Endothelial cell (in vitro differentiated cells): ENCODE measurements around the gene DOCK3. TPM values are rescaled to one million over a fixed set of nuclear protein-coding genes. Genes with fewer than 3 reads are reported as not detected.
"Not testable (repeated sequence)": the region's sequence is repeated elsewhere in the genome, so short reads cannot be mapped to it uniquely, and the experiment has no call there.

ENCODE experiments used
- DNase-seq: peaks from one replicate; pipeline ENCODE4 v3.0.0; 2021; ENCODE audit warnings: low spot score
- H3K27ac Mint-ChIP-seq: one replicate; pipeline ENCODE4 v1.8.0; 2021; ENCODE audit warnings: mixed read lengths, inconsistent platforms; ENCODE audit not compliant: unreplicated experiment
- H3K27me3 Mint-ChIP-seq: one replicate; pipeline ENCODE4 v1.8.0; 2021; ENCODE audit warnings: mild to moderate bottlenecking, moderate library complexity, mixed read lengths, inconsistent platforms; ENCODE audit not compliant: unreplicated experiment
- H3K36me3 Mint-ChIP-seq: one replicate; pipeline ENCODE4 v1.8.0; 2021; ENCODE audit warnings: mild to moderate bottlenecking, low read depth, mixed read lengths, inconsistent platforms; ENCODE audit not compliant: unreplicated experiment
- H3K4me1 Mint-ChIP-seq: one replicate; pipeline ENCODE4 v1.8.0; 2021; ENCODE audit warnings: mild to moderate bottlenecking, mixed read lengths, inconsistent platforms; ENCODE audit not compliant: unreplicated experiment
- H3K4me3 Mint-ChIP-seq: one replicate; pipeline ENCODE4 v1.8.0; 2021; ENCODE audit warnings: mild to moderate bottlenecking, mixed read lengths, inconsistent platforms; ENCODE audit not compliant: unreplicated experiment
- H3K9me3 Mint-ChIP-seq: one replicate; pipeline ENCODE4 v1.8.0; 2021; ENCODE audit warnings: mixed read lengths, inconsistent platforms; ENCODE audit not compliant: unreplicated experiment
- total RNA-seq: library from RNA; stranded (reverse); fragmentation: NEBNext Ultra II Directional; extraction: Animal tissue kit (Norgen Biotek cat#: 25700); gene quantifications from one replicate; pipeline ENCODE4 v1.2.1, GENCODE V29; 2021; ENCODE audit not compliant: unreplicated experiment
- TF ChIP-seq, protein P1 (sequence below): fragments of 200-600 bp; sonication (generic); IDR thresholded peaks from one replicate; pipeline ENCODE4 v1.5.0; 2021; ENCODE audit warnings: antibody characterized with exemption; ENCODE audit not compliant: unreplicated experiment

The DOCK3 gene
- total RNA-seq, 1 donor from 2014 or later = 1.3 TPM

DNA sequence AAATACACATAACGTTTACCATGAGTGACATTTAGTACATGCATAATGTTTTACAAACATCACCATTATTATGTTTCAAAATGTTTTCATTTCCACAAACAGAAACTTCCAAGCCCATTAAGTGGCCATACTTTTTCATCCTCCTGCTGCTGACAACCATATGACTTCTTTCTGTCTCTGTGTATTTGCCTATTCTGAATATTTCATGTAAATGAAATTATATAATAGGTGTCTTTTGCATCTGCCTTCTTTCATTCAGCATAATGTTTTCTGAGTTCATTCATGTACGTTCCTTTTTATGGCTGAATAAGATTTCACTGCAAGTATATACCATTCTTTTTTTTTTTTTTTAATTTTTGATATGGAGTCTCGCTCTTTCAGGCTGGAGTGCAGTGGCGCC lies 209.0 kb downstream of the DOCK3 start:
- Mint-ChIP-seq H3K9me3 (no peaks in the 10 kb centered on the region), H3K4me1 (peaks cover 6% of the 10 kb centered on the region), H3K27me3 (no peaks in the 10 kb centered on the region), H3K36me3 (no peaks in the 10 kb centered on the region), H3K27ac (no peak overlapping the region), H3K4me3 (no peak overlapping the region)
- DNase-seq = no peak
- TF ChIP-seq, protein P1, sequence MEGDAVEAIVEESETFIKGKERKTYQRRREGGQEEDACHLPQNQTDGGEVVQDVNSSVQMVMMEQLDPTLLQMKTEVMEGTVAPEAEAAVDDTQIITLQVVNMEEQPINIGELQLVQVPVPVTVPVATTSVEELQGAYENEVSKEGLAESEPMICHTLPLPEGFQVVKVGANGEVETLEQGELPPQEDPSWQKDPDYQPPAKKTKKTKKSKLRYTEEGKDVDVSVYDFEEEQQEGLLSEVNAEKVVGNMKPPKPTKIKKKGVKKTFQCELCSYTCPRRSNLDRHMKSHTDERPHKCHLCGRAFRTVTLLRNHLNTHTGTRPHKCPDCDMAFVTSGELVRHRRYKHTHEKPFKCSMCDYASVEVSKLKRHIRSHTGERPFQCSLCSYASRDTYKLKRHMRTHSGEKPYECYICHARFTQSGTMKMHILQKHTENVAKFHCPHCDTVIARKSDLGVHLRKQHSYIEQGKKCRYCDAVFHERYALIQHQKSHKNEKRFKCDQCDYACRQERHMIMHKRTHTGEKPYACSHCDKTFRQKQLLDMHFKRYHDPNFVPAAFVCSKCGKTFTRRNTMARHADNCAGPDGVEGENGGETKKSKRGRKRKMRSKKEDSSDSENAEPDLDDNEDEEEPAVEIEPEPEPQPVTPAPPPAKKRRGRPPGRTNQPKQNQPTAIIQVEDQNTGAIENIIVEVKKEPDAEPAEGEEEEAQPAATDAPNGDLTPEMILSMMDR = no peak

DNA sequence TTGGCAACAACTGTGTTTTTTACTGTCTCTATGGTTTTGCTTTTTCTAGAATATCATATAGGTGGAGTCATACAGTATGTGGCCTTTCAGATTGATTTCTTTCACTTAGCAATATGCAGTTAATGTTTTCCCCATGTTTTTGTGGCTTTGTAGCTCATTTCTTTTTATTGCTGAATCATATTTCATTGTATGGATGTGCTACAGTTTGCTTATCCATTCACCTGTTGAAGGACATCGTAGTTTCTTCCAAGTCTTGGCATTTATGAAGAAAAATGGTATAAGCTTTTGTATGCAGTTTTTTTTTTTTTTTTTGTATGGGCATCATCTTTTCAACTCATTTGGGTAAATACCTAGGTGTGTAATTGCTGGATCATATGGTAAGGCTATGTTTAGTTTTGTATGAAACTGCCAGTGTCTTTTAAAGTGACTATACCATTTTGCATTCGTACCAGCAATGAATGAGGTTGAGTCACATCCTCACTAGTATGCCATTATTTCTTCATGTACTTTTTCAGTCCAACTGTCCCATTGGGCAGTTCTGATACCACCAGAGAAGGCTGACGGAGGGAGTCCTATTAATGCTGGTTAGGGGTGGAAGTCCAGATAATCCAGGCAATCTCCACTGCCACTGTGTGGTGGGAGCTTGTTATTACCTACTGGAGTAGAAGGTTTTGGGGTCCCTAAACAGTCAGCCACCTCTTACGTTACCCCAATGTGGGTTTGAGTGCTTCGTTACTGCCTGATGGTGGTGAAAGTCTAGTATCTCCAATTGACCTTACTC lies 210.5 kb downstream of the DOCK3 start:
- TF ChIP-seq, protein P1 = no peak
- Mint-ChIP-seq H3K36me3 (no peaks in the 10 kb centered on the region), H3K9me3 (no peaks in the 10 kb centered on the region), H3K27me3 (no peaks in the 10 kb centered on the region), H3K4me3 (no peak overlapping the region), H3K4me1 (peaks cover 6% of the 10 kb centered on the region), H3K27ac (no peak overlapping the region)
- DNase-seq = no peak

DNA sequence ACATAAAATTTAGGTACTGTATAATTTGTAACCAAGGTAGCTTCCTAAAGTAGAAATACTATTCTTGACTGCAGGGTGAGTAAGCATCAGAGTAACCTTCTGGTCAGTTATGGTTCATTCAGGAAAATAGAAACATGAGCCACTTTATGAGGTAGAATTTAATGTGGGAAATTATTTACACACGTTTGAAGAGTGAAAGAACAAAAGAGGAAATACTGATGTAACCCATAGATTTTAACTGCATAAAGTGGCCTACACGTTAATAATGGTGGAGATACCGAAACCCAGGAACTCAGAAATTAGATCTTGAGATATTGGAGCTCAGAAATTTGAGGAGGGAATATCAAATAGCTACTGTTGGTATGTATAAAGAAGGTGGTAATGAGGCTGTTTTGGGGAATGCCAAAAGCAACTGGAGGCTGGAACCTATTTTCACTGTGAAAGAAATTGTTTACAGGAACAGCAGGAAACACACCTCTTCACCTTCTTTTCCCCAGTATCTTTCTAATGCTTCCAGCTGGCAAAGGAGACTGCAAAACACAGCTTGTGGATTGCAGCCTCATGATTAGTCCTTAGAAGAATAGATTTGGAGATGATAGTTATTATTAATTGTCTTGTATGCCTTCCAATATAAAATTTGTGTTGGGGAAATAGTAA lies 216.1 kb downstream of the DOCK3 start:
- Mint-ChIP-seq H3K27ac (no peak overlapping the region), H3K4me3 (no peak overlapping the region), H3K36me3 (no peaks in the 10 kb centered on the region), H3K4me1 (peaks cover 13% of the 10 kb centered on the region), H3K27me3 (no peaks in the 10 kb centered on the region), H3K9me3 (no peaks in the 10 kb centered on the region)
- DNase-seq = no peak
- TF ChIP-seq, protein P1 = no peak

DNA sequence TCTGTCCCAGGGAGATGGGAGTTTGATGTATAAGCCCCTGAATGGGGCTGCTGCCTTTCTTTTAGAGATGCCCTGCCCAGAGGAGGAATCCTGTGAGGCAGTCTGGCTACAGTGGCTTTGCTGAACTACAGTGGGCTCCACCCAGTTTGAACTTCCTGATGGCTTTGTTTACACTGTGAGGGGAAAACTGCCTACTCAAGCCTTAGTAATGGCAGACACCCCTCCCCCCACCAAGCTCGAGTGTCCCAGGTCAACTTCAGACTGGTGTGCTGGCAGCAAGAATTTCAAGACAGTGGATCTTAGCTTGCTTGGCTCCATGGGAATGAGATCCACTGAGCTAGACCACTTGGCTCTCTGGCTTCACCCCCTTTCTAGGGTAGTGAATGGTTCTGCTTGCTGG lies 226.4 kb downstream of the DOCK3 start:
- H3K4me3 Mint-ChIP-seq, H3K27ac Mint-ChIP-seq, H3K4me1 Mint-ChIP-seq, DNase-seq, H3K27me3 Mint-ChIP-seq, H3K9me3 Mint-ChIP-seq, H3K36me3 Mint-ChIP-seq: not testable (repeated sequence)

DNA sequence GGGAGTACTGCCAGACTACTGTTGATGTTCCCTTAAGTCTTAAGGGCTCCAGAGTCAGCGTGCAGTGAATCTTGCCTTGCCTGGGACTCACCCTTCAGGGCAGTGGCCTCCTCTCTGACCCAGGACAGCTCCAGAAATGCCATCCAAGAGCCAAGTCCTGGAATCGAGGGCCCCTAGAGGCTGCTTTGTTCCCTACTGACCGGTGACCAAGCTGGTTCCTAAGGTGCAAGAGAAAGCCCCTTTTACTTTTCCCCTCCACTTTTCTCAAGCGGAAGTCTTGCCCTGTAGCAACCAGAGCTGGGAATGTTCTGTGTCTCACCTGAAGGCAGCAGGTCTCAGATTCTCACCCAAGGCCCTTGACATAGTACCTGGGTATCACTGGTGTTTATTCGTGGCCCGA lies 238.0 kb downstream of the DOCK3 start:
- no peak for DNase-seq
- Mint-ChIP-seq H3K4me1 (no peaks in the 10 kb centered on the region), H3K27ac (no peak overlapping the region)

More for the DNA sequence above, 238.0 kb downstream of the DOCK3 start:
- Mint-ChIP-seq H3K4me3 (no peak overlapping the region), H3K36me3 (no peaks in the 10 kb centered on the region), H3K27me3 (no peaks in the 10 kb centered on the region), H3K9me3 (no peaks in the 10 kb centered on the region)
- TF ChIP-seq, protein P1 = no peak
